ENCODE results near the gene KCNQ1OT1.
"Not testable (repeated sequence)": the region's sequence is repeated elsewhere in the genome, so short reads cannot be mapped to it uniquely, and the experiment has no call there.

KCNQ1OT1 gene

GRCh38 chr11:2650343-2650867 is 49.4 kb downstream of the KCNQ1OT1 start:
- no peak for DNase-seq

DNA sequence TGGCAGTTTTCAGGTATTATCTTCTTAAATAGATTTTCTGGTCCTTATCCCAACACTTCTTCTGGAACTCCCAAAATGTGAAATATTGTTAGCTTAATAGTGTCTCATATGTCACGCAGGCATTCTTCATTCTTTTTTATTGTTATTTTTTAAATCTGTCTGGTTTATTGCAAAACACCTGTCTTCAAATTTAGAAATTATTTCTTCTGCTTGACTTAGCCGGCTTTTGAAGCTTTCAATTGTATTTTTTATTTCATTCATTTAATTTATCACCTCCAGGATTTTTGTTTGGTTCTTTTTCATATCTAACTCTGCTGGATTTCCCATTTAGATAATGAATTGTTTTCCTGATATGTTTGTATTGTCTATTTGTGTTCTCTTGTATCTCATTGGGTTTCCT is 49.9 kb downstream of the KCNQ1OT1 start:
- no peak for DNase-seq

DNA sequence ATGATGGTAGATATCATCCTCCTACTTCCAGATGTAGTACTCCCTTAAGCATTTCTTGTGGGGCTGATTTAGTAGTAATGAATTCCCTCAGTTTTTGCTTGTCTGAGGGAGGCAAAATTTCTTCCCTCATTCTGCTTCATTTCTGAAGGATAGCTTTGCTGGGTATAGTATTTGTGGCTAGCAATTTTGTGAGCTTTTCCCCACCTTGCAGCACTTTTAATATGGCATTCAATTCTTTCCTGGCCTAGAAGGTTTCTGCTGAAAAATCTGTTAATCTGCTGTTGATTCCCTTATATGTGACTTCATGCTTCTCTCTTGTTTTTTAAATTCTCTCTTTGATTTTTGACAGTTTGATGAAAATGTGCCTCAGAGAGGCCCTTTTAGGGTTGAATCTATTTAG is 50.4 kb downstream of the KCNQ1OT1 start:
- no peak for DNase-seq

DNA sequence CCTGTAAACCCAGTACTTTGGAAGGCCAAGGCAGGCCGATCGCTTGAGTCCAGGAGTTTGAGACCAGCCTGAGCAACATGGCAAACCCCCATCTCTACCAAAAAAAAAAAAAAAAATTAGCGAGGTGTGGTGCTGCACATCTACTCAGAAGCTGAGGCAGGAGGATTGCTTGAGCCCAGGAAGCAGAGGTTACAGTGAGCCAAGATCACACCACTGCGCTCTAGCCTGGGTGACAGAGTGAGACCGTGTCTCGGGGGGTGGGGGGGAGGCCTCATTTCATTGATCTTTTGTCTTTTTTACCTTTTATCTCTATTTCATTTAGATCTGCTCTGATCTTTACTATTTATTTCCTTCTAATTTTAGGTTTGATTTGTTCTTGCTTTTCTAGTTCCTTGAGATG is 51.8 kb downstream of the KCNQ1OT1 start:
- no peak for DNase-seq

DNA sequence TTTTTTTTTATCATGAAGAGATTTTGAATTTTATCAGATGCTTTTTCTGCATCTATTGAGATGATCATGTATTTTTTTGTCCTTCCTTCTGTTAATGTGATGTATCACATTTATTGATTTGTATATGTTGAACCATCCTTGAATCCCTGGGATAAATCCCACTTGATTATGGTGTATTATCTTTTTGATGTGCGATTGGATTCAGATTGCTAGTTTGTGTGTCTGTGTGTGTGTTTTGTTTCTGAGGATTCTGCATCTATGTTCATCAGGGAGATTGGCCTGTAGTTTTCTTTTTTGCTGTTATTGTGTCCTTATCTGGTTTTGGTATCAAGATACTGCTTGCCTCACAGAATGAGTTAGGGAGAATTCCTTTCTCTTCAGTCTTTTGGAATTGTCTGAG is 52.6 kb downstream of the KCNQ1OT1 start:
- DNase-seq = no peak

DNA sequence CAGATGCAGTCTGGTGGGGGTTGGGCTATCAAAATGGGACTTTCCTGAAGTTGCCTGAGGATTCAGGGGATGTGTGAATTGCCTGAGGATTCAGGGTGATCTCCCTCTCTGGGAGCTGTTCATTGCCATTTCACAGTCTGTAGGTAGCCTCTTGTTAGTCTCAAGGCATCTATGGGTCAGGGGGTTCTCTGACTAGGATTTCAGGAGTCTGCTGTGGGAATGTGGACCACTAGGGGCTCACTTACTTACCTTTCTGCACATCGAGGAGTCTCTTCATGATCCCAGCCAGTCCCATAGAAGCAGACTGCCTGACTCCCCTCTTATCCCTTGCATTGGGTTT is 54.0 kb downstream of the KCNQ1OT1 start:
- no peak for DNase-seq

DNA sequence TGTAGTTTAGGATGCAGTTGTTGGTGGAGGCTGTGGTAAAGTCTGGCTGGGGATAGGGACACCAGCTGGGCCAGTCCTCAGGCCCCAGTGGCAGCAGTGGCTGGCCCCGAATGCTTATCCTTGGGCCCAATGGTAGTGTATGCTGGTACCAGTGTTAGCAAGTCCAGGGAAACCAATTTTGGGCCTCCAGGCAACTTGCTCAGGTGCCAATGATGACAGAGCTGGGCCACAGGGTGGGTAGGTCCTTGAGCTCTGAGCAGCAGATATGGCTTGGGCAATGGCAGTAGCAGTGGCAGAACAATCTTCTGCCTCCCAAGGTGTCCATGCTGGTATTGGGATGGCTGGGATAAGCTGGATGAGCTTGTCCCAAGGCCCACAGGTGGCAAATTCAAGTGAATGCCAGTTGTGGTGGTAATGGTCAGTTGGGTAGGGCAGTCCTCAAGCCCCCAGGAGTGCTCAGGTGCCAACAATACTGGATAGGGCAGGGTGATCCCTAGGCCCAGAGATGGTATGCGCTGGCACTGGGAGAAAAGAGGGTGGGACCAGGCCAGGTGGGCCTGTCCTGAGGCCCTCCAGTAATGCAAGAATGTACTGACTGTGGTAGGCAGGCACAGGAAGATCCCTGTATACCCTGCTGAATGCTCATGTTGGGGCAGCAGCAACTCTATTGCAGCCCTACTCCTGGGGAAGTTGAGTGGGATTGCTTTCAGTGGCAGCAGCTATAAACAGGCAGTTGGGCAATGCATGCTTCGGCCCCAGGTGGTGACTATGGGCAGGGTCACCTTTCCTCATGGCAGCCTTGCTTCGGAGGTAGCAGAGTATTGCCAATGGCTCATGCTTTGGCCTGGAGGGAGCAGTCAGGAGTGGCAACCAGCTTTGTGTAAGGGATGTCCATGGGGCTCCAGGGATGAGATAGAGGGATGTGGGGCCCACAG is 54.7 kb downstream of the KCNQ1OT1 start:
- DNase-seq = no peak

- no peak for DNase-seq
Measured at GRCh38 chr11:2643746-2644145, 56.0 kb downstream of the KCNQ1OT1 start.

DNA sequence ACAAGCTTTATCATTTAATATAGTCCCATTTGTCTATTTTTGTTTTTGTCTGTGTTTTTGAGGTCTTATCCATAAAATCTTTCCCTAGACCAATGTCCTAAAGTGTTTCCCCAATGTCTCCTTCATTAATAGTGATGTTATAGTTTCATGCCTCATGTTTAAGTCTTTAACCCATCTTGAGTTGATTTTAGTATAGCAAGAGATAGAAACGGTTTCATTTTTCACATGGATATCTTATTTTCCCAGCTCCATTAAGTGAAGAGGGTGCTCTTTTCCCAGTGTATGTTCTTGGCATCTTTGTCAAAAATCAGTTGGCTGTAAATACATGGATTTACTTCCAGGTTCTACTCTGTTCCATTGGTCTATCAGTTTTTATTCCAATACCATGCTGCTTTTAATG is 58.2 kb downstream of the KCNQ1OT1 start:
- DNase-seq = no peak

GRCh38 chr11:2639763-2640162 is 60.0 kb downstream of the KCNQ1OT1 start:
- DNase-seq = not testable (repeated sequence)

- DNase-seq = no peak
Measured at GRCh38 chr11:2631161-2631560, 68.6 kb downstream of the KCNQ1OT1 start.

GRCh38 chr11:2630679-2631078 is 69.1 kb downstream of the KCNQ1OT1 start:
- DNase-seq = no peak

DNA sequence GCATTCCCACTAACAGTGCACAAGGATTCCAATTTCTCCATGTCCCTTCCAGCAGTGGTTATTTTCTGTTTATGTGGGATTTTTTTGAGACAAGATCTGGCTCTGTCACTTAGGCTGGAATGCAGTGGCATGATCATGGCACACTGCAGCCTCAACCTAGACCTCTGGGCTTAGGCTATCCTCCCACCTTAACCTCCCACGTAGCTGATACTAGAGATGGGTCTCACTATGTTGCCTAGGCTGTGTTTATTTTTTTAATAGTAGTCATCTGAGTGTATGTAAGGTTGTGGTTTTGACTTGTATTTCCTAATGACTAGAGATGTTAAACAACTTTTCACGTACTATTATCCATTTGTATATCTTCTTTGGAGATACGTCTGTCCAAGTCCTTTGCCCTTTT is 74.6 kb downstream of the KCNQ1OT1 start:
- DNase-seq = no peak

GRCh38 chr11:2621894-2622293 is 77.9 kb downstream of the KCNQ1OT1 start:
- no peak for DNase-seq

GRCh38 chr11:2612884-2613571 is 86.8 kb downstream of the KCNQ1OT1 start:
- DNase-seq = no peak

DNA sequence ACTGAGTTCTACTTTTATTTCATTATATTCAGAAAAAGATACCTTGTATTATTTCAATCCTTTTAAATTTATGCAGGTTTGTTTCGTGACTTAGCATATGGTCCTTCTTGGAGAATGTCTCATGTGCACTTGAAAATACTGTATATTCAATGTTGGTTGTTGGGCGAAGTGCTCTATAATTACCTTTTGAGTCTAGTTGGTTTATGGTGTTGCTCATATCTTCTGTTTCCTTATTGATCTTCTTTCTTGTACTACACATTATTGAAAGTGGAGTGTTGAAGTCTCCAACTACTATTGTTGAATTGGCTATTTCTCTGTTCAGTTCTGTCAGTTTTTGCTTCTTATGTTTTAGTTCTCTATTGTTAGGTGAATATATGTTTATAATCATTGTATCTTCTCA is 90.4 kb downstream of the KCNQ1OT1 start:
- no peak for DNase-seq

- no peak for DNase-seq
Measured at GRCh38 chr11:2599561-2600189, 100.1 kb downstream of the KCNQ1OT1 start.

- DNase-seq = no peak
Measured at GRCh38 chr11:2595204-2595603, 104.6 kb downstream of the KCNQ1OT1 start.

DNA sequence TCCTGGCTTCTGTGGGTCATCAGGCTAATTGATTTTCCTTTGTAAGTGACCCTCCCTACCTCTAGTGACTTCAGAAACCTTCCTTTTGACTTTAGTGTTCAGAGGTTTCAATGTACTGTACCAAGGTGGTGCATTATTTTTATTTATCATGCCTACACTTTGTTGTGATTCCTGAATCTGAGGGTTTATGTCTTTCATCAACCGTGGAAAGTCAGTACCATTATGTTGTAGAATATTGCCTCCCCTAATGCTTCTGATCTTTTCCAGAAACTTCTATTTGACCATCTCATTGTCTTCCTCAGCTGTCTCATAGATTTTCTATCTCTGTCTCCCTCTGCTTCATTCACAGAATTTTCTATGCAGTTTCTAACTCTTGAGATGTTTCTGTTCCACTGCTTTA is 105.5 kb downstream of the KCNQ1OT1 start:
- no peak for DNase-seq

DNA sequence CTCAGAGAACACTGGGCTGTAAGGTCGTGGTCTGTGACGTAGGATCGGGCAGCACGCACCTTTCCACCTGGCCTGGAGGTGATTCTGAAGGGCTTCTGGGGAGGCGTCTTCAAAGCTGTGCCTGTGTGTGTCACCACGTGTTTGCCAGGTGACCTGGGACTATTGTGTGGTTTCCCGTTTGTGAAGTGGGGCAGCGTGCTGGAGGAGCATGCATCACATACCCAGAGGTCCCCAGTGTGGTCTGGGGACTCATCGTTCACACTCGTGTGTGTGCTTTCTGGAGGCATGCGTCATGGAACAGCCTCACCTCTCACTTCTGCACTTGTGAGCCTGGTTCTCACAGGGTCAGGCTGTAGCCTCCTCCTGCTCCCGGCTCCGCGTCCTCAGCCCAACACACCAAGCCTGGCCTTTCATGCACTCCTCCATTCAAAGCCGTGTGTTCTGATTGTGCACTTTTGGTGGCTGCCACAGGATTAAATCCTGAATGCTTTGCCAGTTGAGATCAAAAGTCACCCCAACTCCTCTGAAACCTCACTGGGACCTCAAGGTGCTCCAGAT is 106.3 kb downstream of the KCNQ1OT1 start:
- DNase-seq = no peak

GRCh38 chr11:2592559-2593392 is 107.0 kb downstream of the KCNQ1OT1 start:
- DNase-seq = no peak

DNA sequence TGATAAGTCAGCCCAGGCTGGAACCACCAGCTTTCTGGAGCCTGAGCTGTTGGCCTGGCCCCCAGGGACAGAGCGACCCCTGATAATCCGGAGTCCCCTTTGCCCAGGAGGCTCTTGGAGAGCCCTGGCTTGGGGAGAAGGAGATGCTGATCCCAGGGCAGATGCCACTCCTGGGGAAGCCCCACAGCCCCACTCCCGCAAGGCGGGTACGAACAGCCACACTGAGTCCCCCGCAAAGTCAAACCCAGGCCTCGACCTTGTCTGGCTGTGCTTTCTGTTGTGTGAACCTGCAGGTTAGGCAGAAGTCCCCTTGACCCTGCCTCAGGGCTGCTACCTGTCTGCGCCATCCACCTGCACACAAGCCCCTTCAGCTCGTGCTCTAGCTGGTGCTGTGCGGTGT is 108.0 kb downstream of the KCNQ1OT1 start:
- DNase-seq = no peak

Measured in NCI-H1105 (cell line).